Measurements from ENCODE around the gene RHBDL2. TPM values are rescaled to one million over a fixed set of nuclear protein-coding genes. Genes with fewer than 3 reads are reported as not detected.
A peak's percentile ranks its signal among the peaks of the same experiment; 100 is the strongest.

RHBDL2 gene, protein sequence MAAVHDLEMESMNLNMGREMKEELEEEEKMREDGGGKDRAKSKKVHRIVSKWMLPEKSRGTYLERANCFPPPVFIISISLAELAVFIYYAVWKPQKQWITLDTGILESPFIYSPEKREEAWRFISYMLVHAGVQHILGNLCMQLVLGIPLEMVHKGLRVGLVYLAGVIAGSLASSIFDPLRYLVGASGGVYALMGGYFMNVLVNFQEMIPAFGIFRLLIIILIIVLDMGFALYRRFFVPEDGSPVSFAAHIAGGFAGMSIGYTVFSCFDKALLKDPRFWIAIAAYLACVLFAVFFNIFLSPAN
- not detected for total RNA-seq
- total RNA-seq (2013): not detected

DNA sequence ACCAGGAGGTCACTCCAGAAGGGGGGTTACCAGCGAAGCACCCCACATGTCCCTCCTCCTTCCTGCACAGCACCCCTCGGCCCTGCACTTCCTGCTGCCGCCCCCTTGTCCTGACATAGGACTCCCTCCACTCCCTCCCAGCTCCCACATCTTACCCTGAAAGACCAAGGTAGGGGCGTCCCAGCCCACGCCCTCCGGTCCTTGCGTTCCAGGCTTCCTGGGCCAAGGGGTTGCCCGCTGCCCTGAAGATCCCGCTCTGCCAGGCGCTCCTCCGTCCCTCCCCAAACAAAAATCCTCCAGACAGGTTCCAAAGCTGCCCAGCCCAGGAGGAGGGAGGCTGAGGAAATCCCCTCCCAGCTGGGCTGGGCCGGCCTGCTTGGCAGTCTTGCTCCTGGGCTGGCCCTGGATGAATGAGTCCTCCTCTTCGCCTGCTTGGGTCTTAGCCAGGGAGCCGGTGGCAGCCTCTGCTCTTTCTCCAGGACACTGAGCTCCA, at the start of gene RHBDL2:
RHBDL2 (minus strand) TSS at position 304 of the 493 bp plus-strand sequence. CDS start 22,618 bp downstream, outside the sequence.
- DNase-seq: no peak
- ATAC-seq: no peak
- Histone ChIP-seq H3K36me3 (ENCODE audit: control insufficient read depth, insufficient read depth, low read length) (no peaks in the 10 kb centered on the region), H3K4me1 (ENCODE audit: control insufficient read depth, insufficient read depth, low read length) (no peaks in the 10 kb centered on the region), H3K4me3 (ENCODE audit: low read length) (no peak within 1 kb of the TSS), H3K9me3 (ENCODE audit: control insufficient read depth, insufficient read depth, low read length) (no peaks in the 10 kb centered on the region), H3K27ac (ENCODE audit: low read length) (no peak within 1 kb of the TSS), H3K27me3 (ENCODE audit: control insufficient read depth, insufficient read depth, low read length) (no peaks in the 10 kb centered on the region)
- intact Hi-C loops (cut with micrococcal nuclease): no loop called here
- TF ChIP-seq, protein P1, sequence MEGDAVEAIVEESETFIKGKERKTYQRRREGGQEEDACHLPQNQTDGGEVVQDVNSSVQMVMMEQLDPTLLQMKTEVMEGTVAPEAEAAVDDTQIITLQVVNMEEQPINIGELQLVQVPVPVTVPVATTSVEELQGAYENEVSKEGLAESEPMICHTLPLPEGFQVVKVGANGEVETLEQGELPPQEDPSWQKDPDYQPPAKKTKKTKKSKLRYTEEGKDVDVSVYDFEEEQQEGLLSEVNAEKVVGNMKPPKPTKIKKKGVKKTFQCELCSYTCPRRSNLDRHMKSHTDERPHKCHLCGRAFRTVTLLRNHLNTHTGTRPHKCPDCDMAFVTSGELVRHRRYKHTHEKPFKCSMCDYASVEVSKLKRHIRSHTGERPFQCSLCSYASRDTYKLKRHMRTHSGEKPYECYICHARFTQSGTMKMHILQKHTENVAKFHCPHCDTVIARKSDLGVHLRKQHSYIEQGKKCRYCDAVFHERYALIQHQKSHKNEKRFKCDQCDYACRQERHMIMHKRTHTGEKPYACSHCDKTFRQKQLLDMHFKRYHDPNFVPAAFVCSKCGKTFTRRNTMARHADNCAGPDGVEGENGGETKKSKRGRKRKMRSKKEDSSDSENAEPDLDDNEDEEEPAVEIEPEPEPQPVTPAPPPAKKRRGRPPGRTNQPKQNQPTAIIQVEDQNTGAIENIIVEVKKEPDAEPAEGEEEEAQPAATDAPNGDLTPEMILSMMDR (IDR thresholded peaks at IDR 0.05): no peak
- no peak within 1 kb of the TSS for H3K4me3 Mint-ChIP-seq
- 85% methylated on average over 14 of the region's 14 CpGs for WGBS (ENCODE audit: insufficient coverage)
- H3K36me3 Mint-ChIP-seq: no peaks in the 10 kb centered on the region
- no peaks in the 10 kb centered on the region for H3K4me1 Mint-ChIP-seq
- peaks cover 0 to 10% of the 10 kb centered on the region in 2 donors for H3K27me3 Mint-ChIP-seq (ENCODE audit: low read depth in 2 of 2)
- H3K9me3 Mint-ChIP-seq: no peaks in the 10 kb centered on the region
- no peak within 1 kb of the TSS for H3K27ac Mint-ChIP-seq

DNA sequence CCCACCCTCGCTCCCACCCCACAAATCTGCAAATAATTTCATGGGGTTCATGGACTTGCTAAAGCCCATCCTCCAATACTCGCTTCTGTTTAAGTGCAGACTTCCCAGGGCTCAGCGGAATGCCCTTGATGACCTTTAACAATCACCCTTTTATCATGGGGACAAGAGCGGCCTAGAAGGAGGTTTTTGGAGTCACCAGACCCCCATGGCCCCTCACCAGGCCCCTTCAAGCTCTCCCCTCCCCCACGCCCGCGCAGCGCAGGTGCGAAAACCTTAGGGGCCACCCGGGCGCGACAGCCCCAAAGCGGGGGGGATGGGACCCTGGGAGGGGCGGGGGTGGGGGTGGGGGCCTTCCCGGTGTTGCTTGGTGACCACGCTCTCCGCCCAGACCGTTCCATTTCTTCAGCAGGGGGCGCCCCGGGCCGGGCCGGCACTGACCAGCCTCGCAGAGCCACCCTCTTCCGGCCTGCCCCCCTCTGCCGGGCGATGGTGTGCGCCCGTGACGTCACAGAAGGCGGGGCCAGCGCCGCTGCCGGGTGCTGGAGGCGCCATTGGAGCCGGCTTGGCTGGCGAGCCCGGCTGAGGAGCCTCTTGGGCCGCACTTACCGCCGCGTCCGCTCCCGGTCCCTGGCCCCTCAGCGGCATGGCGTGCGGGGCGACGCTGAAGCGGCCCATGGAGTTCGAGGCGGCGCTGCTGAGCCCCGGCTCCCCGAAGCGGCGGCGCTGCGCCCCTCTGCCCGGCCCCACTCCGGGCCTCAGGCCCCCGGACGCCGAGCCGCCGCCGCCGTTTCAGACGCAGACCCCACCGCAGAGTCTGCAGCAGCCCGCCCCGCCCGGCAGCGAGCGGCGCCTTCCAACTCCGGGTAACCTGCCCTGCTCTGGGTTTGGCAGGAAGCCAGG, 49.4 kb upstream of the RHBDL2 start, which contains the start of gene AKIRIN1:
AKIRIN1 (plus strand) TSS at position 539 of the 900 bp plus-strand sequence; CDS start at position 644, 105 bp downstream.
- peak; percentile 92 to 99 (median 93) for ATAC-seq

DNA sequence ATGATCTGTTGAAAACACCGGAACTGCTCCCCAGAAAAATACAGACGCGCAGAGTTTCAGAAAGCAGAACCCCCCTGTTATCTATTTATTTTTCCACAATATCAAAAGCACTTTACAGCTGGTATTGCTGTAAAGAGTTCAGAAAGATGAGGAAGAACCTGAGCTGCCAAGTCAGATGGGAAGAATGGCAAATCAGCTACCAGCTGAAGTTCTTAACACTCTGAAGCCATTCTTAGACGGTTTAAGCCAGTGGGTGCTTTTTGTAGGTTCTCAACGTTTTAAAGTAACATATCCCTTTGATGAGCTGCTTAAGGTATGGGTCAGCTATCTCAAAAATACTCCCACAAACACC, 48.7 kb upstream of the RHBDL2 start:
- Mint-ChIP-seq H3K4me1 (peaks cover 26 to 32% of the 10 kb centered on the region in 2 donors), H3K4me3 (peak overlapping the region; percentile 82), H3K27me3 (ENCODE audit: low read depth in 2 of 2) (peaks cover 0 to 3% of the 10 kb centered on the region in 2 donors), H3K36me3 (no peaks in the 10 kb centered on the region), H3K27ac (peak overlapping the region; percentile 77 to 84), H3K9me3 (no peaks in the 10 kb centered on the region)
- DNase-seq: no peak
- peak overlapping the region; percentile 64 for H3K4me3 ChIP-seq (ENCODE audit: low read length)
- intact Hi-C loops (cut with micrococcal nuclease): loop anchor here (2.0 kb wide), 1 partner anchor 36 kb away; the partner anchor contains the start of gene NDUFS5
- no peaks in the 10 kb centered on the region for H3K9me3 ChIP-seq (ENCODE audit: control insufficient read depth, insufficient read depth, low read length)
- TF ChIP-seq, protein P1 (IDR thresholded peaks at IDR 0.05): no peak
- peaks cover 20% of the 10 kb centered on the region for H3K4me1 ChIP-seq (ENCODE audit: control insufficient read depth, insufficient read depth, low read length)
- ATAC-seq: no peak
- no peaks in the 10 kb centered on the region for H3K27me3 ChIP-seq (ENCODE audit: control insufficient read depth, insufficient read depth, low read length)
- H3K36me3 ChIP-seq (ENCODE audit: control insufficient read depth, insufficient read depth, low read length): no peaks in the 10 kb centered on the region
- peak overlapping the region; percentile 93 for H3K27ac ChIP-seq (ENCODE audit: low read length)
- 37% methylated on average over 3 of the region's 5 CpGs for WGBS (ENCODE audit: insufficient coverage)

More for the DNA sequence above, 49.4 kb upstream of the RHBDL2 start, which contains the start of gene AKIRIN1:
- Mint-ChIP-seq H3K27ac (peak within 1 kb of the TSS; percentile 77 to 84), H3K9me3 (no peaks in the 10 kb centered on the region), H3K27me3 (ENCODE audit: low read depth in 2 of 2) (peaks cover 0 to 3% of the 10 kb centered on the region in 2 donors), H3K36me3 (no peaks in the 10 kb centered on the region), H3K4me3 (peak within 1 kb of the TSS; percentile 85), H3K4me1 (peaks cover 29 to 35% of the 10 kb centered on the region in 2 donors)
- DNase-seq: peak; percentile 95 to 98
- H3K4me1 ChIP-seq (ENCODE audit: control insufficient read depth, insufficient read depth, low read length): peaks cover 21% of the 10 kb centered on the region
- H3K27me3 ChIP-seq (ENCODE audit: control insufficient read depth, insufficient read depth, low read length): no peaks in the 10 kb centered on the region
- under 1% methylated on average over 67 of the region's 76 CpGs for WGBS (ENCODE audit: insufficient coverage)
- intact Hi-C loops (cut with micrococcal nuclease): loop anchor here (2.0 kb wide), 1 partner anchor 36 kb away; the partner anchor contains the start of gene NDUFS5
- H3K4me3 ChIP-seq (ENCODE audit: low read length): peak within 1 kb of the TSS; percentile 64
- peak within 1 kb of the TSS; percentile 93 for H3K27ac ChIP-seq (ENCODE audit: low read length)
- H3K36me3 ChIP-seq (ENCODE audit: control insufficient read depth, insufficient read depth, low read length): no peaks in the 10 kb centered on the region
- H3K9me3 ChIP-seq (ENCODE audit: control insufficient read depth, insufficient read depth, low read length): no peaks in the 10 kb centered on the region
- TF ChIP-seq, protein P1 (IDR thresholded peaks at IDR 0.05): no peak
